NCI-H187 treated with DMSO at 0.1 percent for 48 hours (cell line): ENCODE data around the gene PKHD1.

ENCODE experiments used
- DNase-seq: peaks from one replicate; lab custom pipeline; 2025; lab: John Stamatoyannopoulos, UW

PKHD1 gene

GRCh38 chr6:52087498-52087999 is at the start of gene PKHD1:
PKHD1 (minus strand) TSS chr6:52087613; CDS start chr6:52084933, 2,680 bp downstream.
- no peak for DNase-seq

GRCh38 chr6:52136934-52137467 is 49.6 kb upstream of the PKHD1 start:
- DNase-seq: no peak

GRCh38 chr6:52136055-52136454 is 48.6 kb upstream of the PKHD1 start:
- DNase-seq: no peak

- DNase-seq: no peak
These were observed 47.8 kb upstream of the PKHD1 start for GRCh38 chr6:52135217-52135616.

GRCh38 chr6:52134011-52134410 is 46.6 kb upstream of the PKHD1 start:
- no peak for DNase-seq

GRCh38 chr6:52133324-52133723 is 45.9 kb upstream of the PKHD1 start:
- DNase-seq: no peak

- DNase-seq: no peak
These were observed 44.9 kb upstream of the PKHD1 start for GRCh38 chr6:52132292-52132691.

- DNase-seq: no peak
These were observed 43.0 kb upstream of the PKHD1 start for GRCh38 chr6:52130440-52130839.

- DNase-seq: no peak
These were observed 40.5 kb upstream of the PKHD1 start for GRCh38 chr6:52127957-52128356.

GRCh38 chr6:52126231-52126630 is 38.8 kb upstream of the PKHD1 start:
- no peak for DNase-seq

- no peak for DNase-seq
These were observed 38.2 kb upstream of the PKHD1 start for GRCh38 chr6:52125572-52125971.

GRCh38 chr6:52125139-52125538 is 37.7 kb upstream of the PKHD1 start:
- DNase-seq: no peak

- DNase-seq: no peak
These were observed 37.0 kb upstream of the PKHD1 start for GRCh38 chr6:52124126-52125121.

GRCh38 chr6:52123251-52123650 is 35.8 kb upstream of the PKHD1 start:
- no peak for DNase-seq

- no peak for DNase-seq
These were observed 29.9 kb upstream of the PKHD1 start for GRCh38 chr6:52117352-52117751.

- DNase-seq: no peak
These were observed 29.2 kb upstream of the PKHD1 start for GRCh38 chr6:52116605-52116948.

- DNase-seq: no peak
These were observed 28.6 kb upstream of the PKHD1 start for GRCh38 chr6:52115891-52116604.

- no peak for DNase-seq
These were observed 27.8 kb upstream of the PKHD1 start for GRCh38 chr6:52115145-52115741.

- DNase-seq: no peak
These were observed 21.8 kb upstream of the PKHD1 start for GRCh38 chr6:52109171-52109571.

- DNase-seq: no peak
These were observed 20.7 kb upstream of the PKHD1 start for GRCh38 chr6:52108128-52108527.

- DNase-seq: no peak
These were observed 19.6 kb upstream of the PKHD1 start for GRCh38 chr6:52106994-52107393.

- DNase-seq: no peak
These were observed 17.6 kb upstream of the PKHD1 start for GRCh38 chr6:52104979-52105378.
